Measurements from ENCODE around the gene THOP1.

The THOP1 gene

DNA sequence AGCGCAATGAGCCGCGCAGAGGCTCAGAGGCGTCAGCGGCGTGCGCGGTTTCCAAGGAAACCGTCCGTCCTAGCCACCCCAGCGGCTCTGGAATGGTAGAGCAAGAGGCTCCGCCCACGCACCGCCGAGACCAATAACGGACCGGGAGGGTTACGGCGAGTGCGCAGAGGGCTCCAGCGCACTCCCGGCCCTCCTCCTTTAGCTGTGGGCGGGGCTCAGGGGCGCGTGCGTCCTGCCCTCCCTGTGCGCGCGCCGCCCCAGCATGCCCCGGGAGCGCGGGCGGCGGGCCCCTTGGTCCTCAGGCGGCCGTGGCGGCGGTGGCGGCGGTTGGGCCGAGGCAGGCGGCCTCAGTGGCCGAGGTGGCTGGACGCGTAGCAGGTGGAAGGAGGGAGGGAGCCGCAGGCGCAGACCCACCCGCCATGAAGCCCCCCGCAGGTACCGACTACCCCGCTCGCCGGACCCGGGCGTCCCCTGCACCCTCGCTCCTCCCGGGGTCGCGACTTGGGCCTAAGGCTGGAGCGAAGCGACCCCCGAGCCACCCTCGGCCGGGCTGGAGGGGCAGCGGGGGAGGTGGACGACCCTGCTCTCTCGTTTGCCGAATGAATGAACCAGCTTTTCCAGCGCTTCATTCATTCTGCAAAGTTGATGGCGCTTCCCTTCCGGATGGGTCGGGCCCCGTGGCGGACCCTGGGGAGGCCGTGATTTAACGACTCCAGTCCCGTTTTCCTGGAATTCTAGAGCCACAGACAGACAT is at the start of gene THOP1:
Gene THOP1 (plus strand): TSS at position 260 of the 754 bp plus-strand sequence. CDS start 160 bp downstream, at position 420.
- peak; percentile 98 to 99 for DNase-seq

DNA sequence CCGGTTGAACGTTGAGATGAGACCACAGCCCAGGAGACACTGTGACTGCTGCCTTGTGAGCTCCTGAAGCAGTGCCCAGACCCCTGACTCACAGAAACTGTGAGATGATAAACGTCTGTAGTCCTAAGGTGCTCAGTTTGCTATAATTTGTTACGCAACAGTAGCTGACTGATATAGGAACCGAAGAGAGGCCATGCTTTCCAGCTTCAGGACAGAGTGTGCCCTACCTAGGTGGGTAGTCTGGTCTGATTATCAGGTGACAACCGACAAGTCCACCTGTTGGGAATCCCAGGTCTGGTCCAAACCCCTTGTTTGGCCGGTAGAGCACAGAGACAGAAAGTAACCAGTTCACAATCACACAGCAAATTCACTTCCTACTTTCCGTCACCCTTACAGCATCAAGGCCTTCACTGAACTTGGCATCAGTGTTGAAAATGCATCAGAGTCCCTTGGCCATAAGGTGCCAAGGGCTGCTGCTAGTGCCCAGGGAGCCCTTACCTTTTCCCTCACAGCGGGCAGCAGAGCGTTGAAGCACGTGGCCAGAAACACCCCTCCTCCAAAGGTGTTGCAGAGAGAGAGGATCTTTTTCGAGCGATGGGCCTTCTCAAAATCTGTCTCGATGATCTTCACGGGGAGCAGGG is 48.6 kb upstream of the THOP1 start:
- no peak for DNase-seq

DNA sequence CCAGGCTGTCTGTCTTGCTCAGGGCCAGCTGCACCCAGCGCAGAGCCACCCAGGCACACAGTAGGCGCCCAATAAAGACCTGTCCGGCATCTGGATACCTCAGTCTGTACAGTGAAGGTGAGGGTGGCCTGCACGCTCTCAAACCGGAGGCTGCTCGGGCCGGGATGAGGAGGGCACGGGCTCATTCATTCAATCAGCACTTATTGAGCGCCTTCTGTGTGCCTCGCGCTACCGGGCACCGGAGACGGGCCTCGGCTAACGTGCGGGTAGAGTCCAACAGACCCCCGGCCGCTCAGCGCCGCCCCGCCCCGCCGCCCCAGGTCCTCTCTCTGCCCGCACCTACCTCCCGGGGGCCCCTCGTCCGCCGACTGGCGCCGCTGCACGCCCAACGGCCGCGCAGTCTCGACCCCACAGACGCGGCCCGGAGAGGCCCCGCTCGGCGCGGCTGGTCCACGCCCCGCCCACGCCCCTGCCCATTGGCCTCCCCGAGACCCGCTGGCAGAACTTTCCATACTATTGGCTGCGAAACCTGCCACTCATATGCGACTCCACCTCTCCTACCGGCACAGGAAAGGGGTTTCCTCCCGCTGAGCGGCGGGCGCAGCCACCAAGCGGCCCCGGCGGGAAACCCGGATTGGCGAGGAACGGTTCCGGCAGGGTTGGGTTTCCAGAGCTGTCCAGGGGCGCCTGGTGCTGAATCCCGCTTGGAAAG is 45.5 kb upstream of the THOP1 start, which contains the start of gene SLC39A3:
Gene SLC39A3 (minus strand): TSS at position 416 of the 712 bp plus-strand sequence. CDS start 2,760 bp downstream, outside the sequence.
- peak; percentile 98 to 100 for DNase-seq

DNA sequence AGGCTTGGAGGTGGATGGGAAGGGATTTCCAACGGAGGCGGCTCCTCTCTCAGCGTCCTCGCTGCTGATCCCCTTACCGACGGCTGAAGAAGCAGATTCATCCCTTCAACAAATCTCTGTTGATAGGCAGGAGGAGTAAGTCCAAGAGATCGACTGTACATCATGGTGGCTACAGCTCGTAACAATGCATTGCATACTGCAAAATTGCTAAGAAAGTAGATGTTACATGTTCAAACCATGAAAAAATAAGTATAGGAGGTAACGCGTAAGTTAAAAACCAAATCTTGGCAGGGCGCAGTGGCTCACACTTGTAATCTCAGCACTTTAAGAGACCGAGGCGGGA is 45.0 kb upstream of the THOP1 start:
- DNase-seq, result no peak

GRCh38 chr19:2743099-2743498 is 42.2 kb upstream of the THOP1 start:
- DNase-seq, result no peak

DNA sequence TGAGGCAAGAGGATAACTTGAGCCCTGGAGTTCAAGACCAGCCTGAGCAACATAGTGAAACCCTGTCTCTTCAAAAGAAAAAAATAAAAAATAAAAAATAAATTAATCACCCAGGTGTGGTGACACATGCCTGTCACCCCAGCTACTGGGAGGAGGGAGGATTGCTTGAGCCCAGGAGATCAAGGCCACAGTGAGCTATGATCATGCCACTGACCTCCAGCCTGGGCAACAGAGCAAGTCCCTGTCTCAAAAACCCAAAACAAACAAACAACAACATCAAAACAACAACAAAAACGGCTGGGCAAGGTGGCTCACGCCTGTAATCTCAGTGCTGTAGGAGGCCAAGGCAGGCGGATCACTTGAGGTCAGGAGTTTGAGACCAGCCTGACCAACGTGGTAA is 41.2 kb upstream of the THOP1 start:
- DNase-seq, result no peak

DNA sequence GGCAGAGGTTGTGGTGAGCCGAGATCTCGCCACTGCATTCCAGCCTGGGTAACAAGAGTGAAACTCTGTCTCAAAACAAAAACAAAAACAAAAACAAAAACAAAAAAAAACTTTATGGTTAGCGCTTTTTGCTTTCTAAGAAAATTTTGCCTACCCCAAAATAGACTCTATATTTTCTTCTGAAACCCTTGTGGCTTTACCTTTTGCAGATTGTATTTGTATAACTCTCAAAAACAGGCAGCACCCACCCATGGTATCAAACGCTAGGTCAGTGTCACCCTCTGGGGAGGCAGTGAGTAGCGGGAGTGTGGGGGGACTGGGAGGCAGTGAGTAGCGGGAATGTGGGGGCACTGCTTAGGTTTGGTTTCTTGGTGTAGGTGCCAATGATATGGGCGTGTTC is 38.0 kb upstream of the THOP1 start:
- DNase-seq, result no peak

GRCh38 chr19:2750808-2751437 is 34.4 kb upstream of the THOP1 start:
- no peak for DNase-seq

GRCh38 chr19:2751438-2751830 is 33.9 kb upstream of the THOP1 start:
- DNase-seq, result no peak

DNA sequence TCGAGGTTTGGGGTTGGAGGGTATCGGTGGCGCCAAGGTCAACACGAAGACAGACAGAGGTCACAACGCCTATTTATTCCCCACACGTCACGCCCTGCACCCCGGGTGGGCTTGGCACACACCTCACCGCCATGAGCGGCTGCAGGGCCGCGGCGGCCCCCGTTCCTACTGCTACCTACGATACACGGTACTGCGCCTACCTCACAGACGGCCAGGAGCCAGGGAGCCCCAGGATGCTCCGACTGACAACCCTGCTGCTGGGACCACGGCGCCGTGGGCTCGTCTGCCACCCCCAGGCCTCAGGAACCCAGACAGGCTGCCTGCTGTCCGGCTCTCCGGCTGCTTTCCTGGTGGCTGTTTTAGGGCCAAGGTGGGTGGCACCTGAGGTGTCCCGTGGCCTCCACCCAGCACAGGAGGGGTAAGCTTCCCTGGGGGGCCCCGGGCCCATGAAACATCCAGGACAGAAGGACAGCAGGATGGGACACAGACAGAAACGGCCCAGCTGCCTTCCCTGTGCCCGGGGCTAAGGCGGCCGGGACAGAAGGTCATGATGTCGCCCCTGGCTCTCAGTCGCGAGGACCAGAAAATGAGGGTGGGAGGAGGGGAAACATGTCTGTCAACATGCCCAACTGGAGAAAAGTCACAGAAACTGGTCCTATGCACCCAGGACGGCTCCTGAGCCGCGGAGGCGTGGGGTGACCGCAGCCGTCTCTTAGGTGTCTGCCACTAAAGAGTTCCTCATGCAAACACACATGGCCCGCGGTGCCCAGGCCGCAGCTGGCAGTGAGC is 30.4 kb upstream of the THOP1 start:
- no peak for DNase-seq

- DNase-seq, result no peak
These were observed 29.9 kb upstream of the THOP1 start for GRCh38 chr19:2755448-2755705.

GRCh38 chr19:2755811-2756210 is 29.5 kb upstream of the THOP1 start:
- DNase-seq, result no peak

DNA sequence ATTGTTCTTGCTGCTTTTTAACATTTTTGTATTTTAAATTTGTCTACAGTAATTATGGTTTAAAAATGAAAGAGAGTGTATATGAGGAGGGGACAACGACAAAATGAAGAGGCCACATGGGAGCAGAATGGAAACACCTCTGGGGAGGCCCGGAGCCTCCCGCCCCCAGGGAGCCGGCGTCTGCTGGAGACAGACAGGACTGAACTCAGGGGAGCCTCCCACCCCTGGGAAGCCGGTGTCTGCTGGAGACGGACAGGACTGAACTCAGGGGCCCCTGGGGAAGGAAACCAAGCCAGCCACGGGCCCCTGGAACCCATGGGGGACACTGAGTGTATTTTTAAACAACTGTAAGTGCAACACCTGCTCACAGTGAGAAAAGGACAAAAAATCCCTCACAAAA is 28.8 kb upstream of the THOP1 start:
- DNase-seq, result no peak

GRCh38 chr19:2756921-2757881 is 28.1 kb upstream of the THOP1 start:
- no peak for DNase-seq

DNA sequence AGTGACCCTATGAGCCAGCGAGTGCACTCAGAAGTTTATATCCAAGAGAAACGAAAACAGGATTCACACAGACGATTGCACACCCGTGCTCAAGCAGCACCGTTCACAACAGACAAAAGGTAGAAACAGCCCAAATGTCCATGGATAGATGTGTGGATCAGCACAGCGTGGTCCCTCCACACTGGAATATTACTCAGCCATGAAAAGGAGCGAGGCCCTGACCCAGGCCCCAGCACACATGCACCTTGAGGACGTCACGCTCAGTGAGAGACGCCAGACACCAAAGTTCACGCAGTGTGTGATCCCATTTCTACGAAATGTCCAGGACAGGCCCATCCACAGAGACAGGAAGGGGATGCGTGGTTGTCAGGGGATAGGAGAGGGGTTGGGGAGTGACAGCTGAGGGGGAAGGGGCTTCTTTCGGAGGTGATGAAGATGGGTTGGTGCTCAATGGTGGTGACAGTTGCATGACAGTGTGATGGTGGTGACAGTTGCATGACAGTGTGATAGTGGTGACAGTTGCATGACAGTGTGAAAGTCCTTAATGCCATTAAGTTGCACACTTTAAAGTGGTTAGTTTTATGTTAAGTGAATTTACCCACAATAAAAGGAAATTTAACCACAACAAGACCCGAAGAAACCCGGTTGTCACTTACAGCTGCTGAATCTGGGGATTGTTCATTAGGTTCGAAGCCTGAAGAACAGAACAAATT is 26.5 kb upstream of the THOP1 start:
- no peak for DNase-seq

GRCh38 chr19:2759362-2759761 is 25.9 kb upstream of the THOP1 start:
- no peak for DNase-seq

DNA sequence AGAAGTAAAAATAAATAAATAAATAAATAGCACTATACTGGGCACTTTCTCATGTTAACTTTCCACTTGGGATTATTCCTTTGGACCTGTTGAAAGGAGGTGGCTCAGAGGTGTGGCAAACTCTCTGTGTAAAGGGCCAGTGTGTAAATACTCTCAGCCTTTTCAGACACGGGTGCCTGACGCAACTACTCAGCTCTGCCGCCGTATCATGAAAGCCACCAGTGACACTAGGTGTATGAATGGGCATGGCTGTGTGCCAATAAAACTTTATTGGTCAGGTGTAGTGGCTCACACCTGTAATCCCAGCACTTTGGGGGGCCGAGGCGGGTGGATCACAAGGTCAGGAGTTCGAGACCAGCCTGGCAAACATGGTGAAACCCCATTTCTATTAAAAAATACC is 25.3 kb upstream of the THOP1 start:
- no peak for DNase-seq

GRCh38 chr19:2761309-2761677 is 24.0 kb upstream of the THOP1 start:
- no peak for DNase-seq

DNA sequence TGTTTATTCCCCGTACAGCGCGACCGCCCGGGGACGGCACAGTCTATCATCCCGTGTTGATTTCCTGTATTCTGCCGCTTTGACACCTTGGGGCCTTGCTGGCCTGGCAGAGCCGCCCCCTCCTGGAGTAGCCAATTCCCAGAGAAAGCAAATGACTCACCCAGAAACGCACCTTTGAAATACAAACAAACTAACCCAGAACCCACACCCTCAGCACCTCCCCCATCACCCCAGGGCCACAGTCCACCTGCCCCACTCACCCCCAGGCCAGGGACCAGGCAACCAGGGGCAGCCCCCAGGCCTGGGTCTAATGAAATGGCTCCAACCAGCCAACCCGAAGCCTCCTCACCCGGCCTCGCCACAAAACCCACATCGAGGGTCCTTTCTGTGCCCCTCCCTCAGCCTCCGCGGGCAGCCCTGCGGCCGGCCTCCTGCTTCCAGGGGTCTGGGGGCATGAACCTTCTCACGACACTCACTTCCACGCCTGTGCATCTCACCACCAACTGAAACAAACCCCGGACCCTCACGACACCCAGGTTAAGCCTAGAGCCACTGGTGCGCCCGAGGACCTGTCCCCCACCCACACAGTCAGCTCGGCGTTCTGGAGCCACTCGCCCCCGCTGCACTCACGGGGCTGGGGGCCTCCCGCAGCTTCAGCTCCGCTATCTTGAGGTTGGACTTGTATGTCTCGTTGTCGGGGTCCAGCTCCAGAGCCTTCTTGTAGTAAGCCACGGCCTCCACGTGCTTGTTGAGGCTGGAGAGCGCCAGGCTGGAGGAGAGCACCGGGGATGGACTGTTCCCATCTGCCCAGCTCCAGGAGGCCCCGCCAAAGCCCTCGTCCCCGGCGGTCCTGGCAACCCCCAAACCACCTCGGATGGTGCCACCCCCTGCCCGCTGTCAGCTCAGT is 23.2 kb upstream of the THOP1 start:
- no peak for DNase-seq

All from CD4-positive, alpha-beta T cell treated with Interferon alpha-2 for 1 hour (primary cell).